A549 (cell line): ENCODE data around the gene ADARB2.

Experiments used
- CTCF ChIP-seq: fragments of >200 bp; sonication (Bioruptor Twin); formaldehyde crosslinking; IDR thresholded peaks from 3 replicates; pipeline ENCODE4 v1.5.1; 2016
- EP300 ChIP-seq, 2 experiments: fragments of >200 bp; sonication (Bioruptor Twin); formaldehyde crosslinking; IDR thresholded peaks; 2 replicates in 1 of 2; 3 replicates in 1 of 2; pipeline ENCODE4 v1.6.1; 2016 to 2017
- MYC ChIP-seq: IDR thresholded peaks from 2 replicates; pipeline ENCODE4 v1.6.1; 2012; ENCODE audit warnings: mild to moderate bottlenecking, inconsistent platforms, low read length, improper control_type of control experiment, borderline replicate concordance
- POLR2A ChIP-seq: IDR thresholded peaks from 2 replicates; pipeline ENCODE4 v1.6.1; 2012; ENCODE audit warnings: mild to moderate bottlenecking, low read length
- RCOR1 ChIP-seq: fragments of 150-350 bp; IDR thresholded peaks from 2 replicates; pipeline ENCODE4 v1.6.1; 2014; ENCODE audit warnings: antibody characterized with exemption, low read length, low read depth
- SMC3 ChIP-seq: fragments of >200 bp; sonication (Bioruptor Twin); formaldehyde crosslinking; IDR thresholded peaks from 3 replicates; pipeline ENCODE4 v1.6.1; 2018; ENCODE audit warnings: inconsistent platforms
- SREBF2 ChIP-seq: fragments of 450-650 bp; IDR thresholded peaks from 2 replicates; pipeline ENCODE4 v1.6.1; 2014; ENCODE audit warnings: mild to moderate bottlenecking, moderate library complexity

DNA sequence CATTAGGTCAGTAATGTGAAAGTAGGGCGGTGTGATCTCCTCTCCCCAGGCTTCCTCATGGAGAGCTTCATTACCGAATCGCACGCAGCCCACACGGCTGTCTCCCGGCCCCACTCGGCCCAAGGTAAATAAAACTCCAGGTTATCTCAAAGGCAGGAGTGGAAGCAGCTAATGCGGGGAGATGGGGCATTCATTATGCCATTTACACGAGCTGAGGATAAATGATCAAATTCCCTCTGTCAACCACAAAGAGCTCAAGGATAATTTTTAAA, 93.5 kb downstream of the ADARB2 start:
- no peak for TF ChIP-seq EP300 (IDR thresholded peaks at IDR 0.05)
- no peak for TF ChIP-seq MYC
- no peak for TF ChIP-seq RCOR1
- TF ChIP-seq POLR2A = no peak
- TF ChIP-seq SREBF2 = no peak
- TF ChIP-seq SMC3 = no peak
- TF ChIP-seq CTCF = no peak
